GM19467 (cell line): ENCODE results near the gene TMEFF1.
A peak's percentile ranks its signal among the peaks of the same experiment; 100 is the strongest.

Experiments used
- ATAC-seq: cut with Tn5 transposase; IDR thresholded peaks from one replicate; pipeline ENCODE4 v1.9.1; 2021; ENCODE audit warnings: mild to moderate bottlenecking, moderate library complexity; ENCODE audit not compliant: unreplicated experiment

Gene TMEFF1

GRCh38 chr9:100573655-100574260, 100.8 kb downstream of the TMEFF1 start:
- ATAC-seq = no peak

GRCh38 chr9:100575006-100575405, 102.1 kb downstream of the TMEFF1 start:
- ATAC-seq = no peak

- ATAC-seq = no peak
Observed at GRCh38 chr9:100575765-100576386, 102.9 kb downstream of the TMEFF1 start.

- no peak for ATAC-seq
Observed at GRCh38 chr9:100577776-100578448, 105.0 kb downstream of the TMEFF1 start, which contains the start of gene CAVIN4. Gene CAVIN4, plus strand, starts transcription at chr9:100578079. Its CDS starts 65 bp downstream, at chr9:100578144.

GRCh38 chr9:100578610-100579009, 105.7 kb downstream of the TMEFF1 start:
- ATAC-seq = no peak

- ATAC-seq = no peak
Observed at GRCh38 chr9:100579665-100580064, 106.7 kb downstream of the TMEFF1 start.

GRCh38 chr9:100580257-100580656, 107.3 kb downstream of the TMEFF1 start:
- ATAC-seq = no peak

- ATAC-seq = no peak
Observed at GRCh38 chr9:100581081-100581480, 108.1 kb downstream of the TMEFF1 start.

GRCh38 chr9:100581661-100582060, 108.7 kb downstream of the TMEFF1 start:
- ATAC-seq = no peak

- no peak for ATAC-seq
Observed at GRCh38 chr9:100583014-100583802, 110.3 kb downstream of the TMEFF1 start.

GRCh38 chr9:100584951-100585350, 112.0 kb downstream of the TMEFF1 start:
- ATAC-seq = no peak

GRCh38 chr9:100586093-100586492, 113.1 kb downstream of the TMEFF1 start:
- no peak for ATAC-seq

GRCh38 chr9:100587375-100587774, 114.4 kb downstream of the TMEFF1 start:
- ATAC-seq = no peak

- no peak for ATAC-seq
Observed at GRCh38 chr9:100589582-100589981, 116.6 kb downstream of the TMEFF1 start.

GRCh38 chr9:100590481-100590880, 117.5 kb downstream of the TMEFF1 start:
- ATAC-seq = no peak

- ATAC-seq = no peak
Observed at GRCh38 chr9:100591139-100591538, 118.2 kb downstream of the TMEFF1 start.

- no peak for ATAC-seq
Observed at GRCh38 chr9:100591639-100592412, 118.9 kb downstream of the TMEFF1 start.

- no peak for ATAC-seq
Observed at GRCh38 chr9:100595391-100596199, 122.6 kb downstream of the TMEFF1 start.

GRCh38 chr9:100597236-100597635, 124.3 kb downstream of the TMEFF1 start:
- ATAC-seq = no peak

- ATAC-seq = peak; percentile 82
Observed at GRCh38 chr9:100598641-100599145, 125.7 kb downstream of the TMEFF1 start.
